HepG2 (cell line): Measurements from ENCODE around the gene SLC25A23. TPM values are rescaled to one million over a fixed set of nuclear protein-coding genes. Genes with fewer than 3 reads are reported as not detected.

ENCODE experiments used
- EP300 ChIP-seq, 3 experiments: sonication (generic) in 1 of 3; formaldehyde crosslinking in 1 of 3; IDR thresholded peaks; 2 replicates each; pipeline versions ENCODE4 v1.5.1 to v1.6.1; 2011 to 2020; ENCODE audit warnings: low read depth in 2 of 3, low read length in 2 of 3, borderline replicate concordance in 1 of 3, improper control_type of control experiment in 1 of 3, mild to moderate bottlenecking in 1 of 3, missing genetic modification reagents in 1 of 3, moderate library complexity in 1 of 3
- GABPB1 ChIP-seq: IDR thresholded peaks from 2 replicates; pipeline ENCODE4 v1.6.1; 2016; ENCODE audit warnings: mild to moderate bottlenecking, missing genetic modification reagents, moderate library complexity, missing compliant biosample characterization
- GLI4 ChIP-seq: sonication (generic); formaldehyde crosslinking; IDR thresholded peaks from 2 replicates; pipeline ENCODE4 v1.5.1; 2020; ENCODE audit warnings: missing genetic modification reagents, mild to moderate bottlenecking, moderate library complexity, borderline replicate concordance
- HINFP ChIP-seq: sonication (generic); formaldehyde crosslinking; IDR thresholded peaks from 2 replicates; pipeline ENCODE4 v1.4.0; 2020; ENCODE audit warnings: low read depth, mild to moderate bottlenecking, missing genetic modification reagents
- HNF1B ChIP-seq: sonication (generic); formaldehyde crosslinking; IDR thresholded peaks from 2 replicates; pipeline ENCODE4 v1.5.1; 2020; ENCODE audit warnings: mild to moderate bottlenecking, moderate library complexity, missing genetic modification reagents
- ISL2 ChIP-seq: sonication (generic); formaldehyde crosslinking; IDR thresholded peaks from 2 replicates; pipeline ENCODE4 v1.5.0; 2020; ENCODE audit warnings: missing genetic modification reagents
- KMT2A ChIP-seq: sonication (generic); formaldehyde crosslinking; IDR thresholded peaks from 2 replicates; pipeline ENCODE4 v1.4.0; 2020; ENCODE audit warnings: missing genetic modification reagents
- MIXL1 ChIP-seq: IDR thresholded peaks from 2 replicates; pipeline ENCODE4 v1.6.1; 2016
- NR1H2 ChIP-seq: sonication (generic); formaldehyde crosslinking; IDR thresholded peaks from 2 replicates; pipeline ENCODE4 v1.8.1; 2022; ENCODE audit warnings: low read depth, missing genetic modification reagents, borderline replicate concordance
- PHF5A ChIP-seq: IDR thresholded peaks from one replicate; pipeline ENCODE4 v1.6.1; 2018; ENCODE audit warnings: low read depth, missing genetic modification reagents; ENCODE audit not compliant: unreplicated experiment
- PHF8 ChIP-seq: sonication (generic); formaldehyde crosslinking; IDR thresholded peaks from 2 replicates; pipeline ENCODE4 v1.5.0; 2020; ENCODE audit warnings: missing genetic modification reagents
- TCF7L2 ChIP-seq: IDR thresholded peaks from 2 replicates; pipeline ENCODE4 v1.6.1; 2011; ENCODE audit warnings: mild to moderate bottlenecking, low read depth, low read length, moderate library complexity
- TGIF2 ChIP-seq: IDR thresholded peaks from 2 replicates; pipeline ENCODE4 v1.6.1; 2016; ENCODE audit warnings: control low read depth, missing compliant biosample characterization
- TP53 ChIP-seq: sonication (generic); formaldehyde crosslinking; conservative IDR thresholded peaks from 2 replicates; pipeline ENCODE4 v1.4.0; 2020; ENCODE audit warnings: missing genetic modification reagents
- ZBED4 ChIP-seq: sonication (generic); formaldehyde crosslinking; IDR thresholded peaks from 2 replicates; pipeline ENCODE4 v1.4.0; 2020; ENCODE audit warnings: missing genetic modification reagents, borderline replicate concordance
- ZBTB38 ChIP-seq: sonication (generic); formaldehyde crosslinking; IDR thresholded peaks from 2 replicates; pipeline ENCODE4 v1.5.1; 2020; ENCODE audit warnings: mild to moderate bottlenecking, missing genetic modification reagents
- ZFP36 ChIP-seq: fragments of 150-350 bp; IDR thresholded peaks from 2 replicates; pipeline ENCODE4 v1.6.1; 2018; ENCODE audit warnings: borderline replicate concordance, low read length, low read depth; ENCODE audit not compliant: partially characterized antibody
- ZFP90 ChIP-seq: sonication (generic); formaldehyde crosslinking; IDR thresholded peaks from 2 replicates; pipeline ENCODE4 v1.8.0; 2022; ENCODE audit warnings: missing genetic modification reagents, mild to moderate bottlenecking, inconsistent platforms, borderline replicate concordance
- ZNF253 ChIP-seq: sonication (generic); formaldehyde crosslinking; IDR thresholded peaks from 2 replicates; pipeline ENCODE4 v1.8.0; 2022; ENCODE audit warnings: mild to moderate bottlenecking, missing genetic modification reagents, borderline replicate concordance
- ZNF552 ChIP-seq: sonication (generic); formaldehyde crosslinking; IDR thresholded peaks from 2 replicates; pipeline ENCODE4 v1.9.0; 2022; ENCODE audit warnings: missing genetic modification reagents, mild to moderate bottlenecking, borderline replicate concordance
- ZNF678 ChIP-seq: sonication (generic); formaldehyde crosslinking; IDR thresholded peaks from 2 replicates; pipeline ENCODE4 v1.4.0; 2020; ENCODE audit warnings: mild to moderate bottlenecking, missing genetic modification reagents
- polyA plus RNA-seq, 8 experiments: library from polyadenylated mRNA; depleted of rRNA in 3 of 8; stranded (reverse) in 7 of 8; unstranded in 1 of 8; fragments of >200 nt; fragmentation: Illumina TruSeq in 4 of 8; extraction: Trizol in 4 of 8; gene quantifications; 2 replicates each; pipeline versions ENCODE4 v1.2.1 to v1.2.3, GENCODE V29; 2011 to 2016; ENCODE audit warnings: low read depth in 4 of 8, missing spikeins in 1 of 8, mixed read lengths in 1 of 8; ENCODE audit not compliant: insufficient read depth in 1 of 8
- total RNA-seq, 5 experiments: library from RNA; depleted of rRNA; stranded (reverse); fragments of >200 nt; fragmentation: Illumina TruSeq; extraction: Trizol; gene quantifications; 2 replicates each; pipeline ENCODE4 v1.2.3, GENCODE V29; 2016; ENCODE audit warnings: low read depth in 1 of 5

Gene SLC25A23
- total and polyA plus RNA-seq, 2 of the 13 experiments (the other 11 are each of a cell fraction or from before 2014, with no cell fraction given), result 12.4 to 15.2 TPM

GRCh38 chr19:6424939-6425731, 34.5 kb downstream of the SLC25A23 start (continued):
- TF ChIP-seq HINFP (CRISPR knock-in tag), result peak; percentile 29; the same call in 1 of the 2 replicates
- peak; percentile 95 for TF ChIP-seq MIXL1 (CRISPR knock-in tag)
- TF ChIP-seq EP300 (IDR thresholded peaks at IDR 0.05; ENCODE audit: low read depth in 2 of 2, low read length in 2 of 2), result no peak
- no peak for TF ChIP-seq EP300 (CRISPR knock-in tag; IDR thresholded peaks at IDR 0.05; ENCODE audit: borderline replicate concordance)
- peak; percentile 100 for TF ChIP-seq ZBTB38 (CRISPR knock-in tag)
- 0 out of 2 replicates have a peak, but pooled peaks have one; percentile 56 for TF ChIP-seq ZNF552 (CRISPR knock-in tag)
- no peak for TF ChIP-seq ZFP36
- no peak for TF ChIP-seq TP53 (CRISPR knock-in tag)
- no peak for TF ChIP-seq TGIF2 (CRISPR knock-in tag)
- TF ChIP-seq NR1H2, result no peak
- peak; percentile 46 for TF ChIP-seq GABPB1 (CRISPR knock-in tag)
- TF ChIP-seq GLI4 (CRISPR knock-in tag), result 0 out of 2 replicates have a peak, but pooled peaks have one; percentile 27
- no peak for TF ChIP-seq TCF7L2
- peak; percentile 37; the same call in 1 of the 2 replicates for TF ChIP-seq ISL2 (CRISPR knock-in tag)
- no peak; the same call in 1 of the 2 replicates for TF ChIP-seq PHF8 (CRISPR knock-in tag)
- peak; percentile 65; the same call in 1 of the 2 replicates for TF ChIP-seq ZNF253 (CRISPR knock-in tag)
- TF ChIP-seq ZBED4, result 0 out of 2 replicates have a peak, but pooled peaks have one; percentile 34
- TF ChIP-seq PHF5A, result no peak
- TF ChIP-seq KMT2A (CRISPR knock-in tag), result 0 out of 2 replicates have a peak, but pooled peaks have one; percentile 18
- TF ChIP-seq HNF1B, result peak; percentile 15
- TF ChIP-seq ZNF678 (CRISPR knock-in tag), result 0 out of 2 replicates have a peak, but pooled peaks have one; percentile 31
- peak; percentile 36; the same call in 1 of the 2 replicates for TF ChIP-seq ZFP90
